ENCODE measurements around the gene WDR70. TPM values are rescaled to one million over a fixed set of nuclear protein-coding genes. Genes with fewer than 3 reads are reported as not detected.
A peak's percentile ranks its signal among the peaks of the same experiment; 100 is the strongest.

WDR70 gene
- total and polyA plus RNA-seq, 10 of the 15 experiments (the other 5 are each of a cell fraction or from before 2014, with no cell fraction given), result 10.9 to 33.6 (median 29.1) TPM

DNA sequence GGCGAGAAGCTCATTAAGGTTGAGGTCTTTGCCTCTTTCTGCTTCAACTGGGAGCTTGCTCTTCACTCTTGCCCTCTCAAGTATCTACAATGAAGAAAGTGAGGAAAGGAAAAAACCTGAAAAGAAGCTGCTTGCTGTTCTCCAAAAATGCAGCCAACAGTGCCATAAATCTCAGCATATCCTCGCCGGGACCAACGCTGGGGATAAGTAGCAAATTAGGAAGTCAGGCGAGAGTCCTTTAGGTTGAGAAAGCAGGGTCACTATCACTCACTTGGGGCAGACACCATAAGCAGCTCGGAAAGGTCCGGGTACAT lies 8.6 kb upstream of the WDR70 start:
- Histone ChIP-seq H3K9ac (ENCODE audit: control insufficient read depth, insufficient read depth, low read length) (peak overlapping the region; percentile 88), H3K79me2 (ENCODE audit: control insufficient read depth, insufficient read depth, low read length) (peaks cover 43% of the 10 kb centered on the region), H3K27me3 (replicated peaks in 1 of 2; ENCODE audit: control insufficient read depth in 2 of 2, insufficient read depth in 2 of 2, low read length in 1 of 2) (no peaks in the 10 kb centered on the region), H2AFZ (ENCODE audit: control insufficient read depth, low read depth, low read length) (peak overlapping the region; percentile 95), H4K20me1 (ENCODE audit: control insufficient read depth, insufficient read depth) (no peaks in the 10 kb centered on the region), H3K9me3 (replicated peaks; ENCODE audit: control insufficient read depth, insufficient read depth, low read length) (no peaks in the 10 kb centered on the region), H3K4me3 (peak overlapping the region; percentile 92), H3K36me3 (ENCODE audit: control insufficient read depth in 2 of 2, insufficient read depth in 2 of 2, low read length in 1 of 2) (no peaks in the 10 kb centered on the region), H3K27ac (ENCODE audit: control insufficient read depth, insufficient read depth) (peak overlapping the region; percentile 85), H3K4me2 (ENCODE audit: control insufficient read depth, insufficient read depth) (peak overlapping the region; percentile 21), H3K4me1 (ENCODE audit: control insufficient read depth, insufficient read depth, low read length) (peaks cover 8% of the 10 kb centered on the region)
- TF ChIP-seq, protein P1, sequence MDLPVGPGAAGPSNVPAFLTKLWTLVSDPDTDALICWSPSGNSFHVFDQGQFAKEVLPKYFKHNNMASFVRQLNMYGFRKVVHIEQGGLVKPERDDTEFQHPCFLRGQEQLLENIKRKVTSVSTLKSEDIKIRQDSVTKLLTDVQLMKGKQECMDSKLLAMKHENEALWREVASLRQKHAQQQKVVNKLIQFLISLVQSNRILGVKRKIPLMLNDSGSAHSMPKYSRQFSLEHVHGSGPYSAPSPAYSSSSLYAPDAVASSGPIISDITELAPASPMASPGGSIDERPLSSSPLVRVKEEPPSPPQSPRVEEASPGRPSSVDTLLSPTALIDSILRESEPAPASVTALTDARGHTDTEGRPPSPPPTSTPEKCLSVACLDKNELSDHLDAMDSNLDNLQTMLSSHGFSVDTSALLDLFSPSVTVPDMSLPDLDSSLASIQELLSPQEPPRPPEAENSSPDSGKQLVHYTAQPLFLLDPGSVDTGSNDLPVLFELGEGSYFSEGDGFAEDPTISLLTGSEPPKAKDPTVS (IDR thresholded peaks at IDR 0.05; ENCODE audit: low read depth, low read length), result 0 out of 2 replicates have a peak, but pooled peaks have one; percentile 39
- no peak for TF ChIP-seq CBFB (IDR thresholded peaks at IDR 0.05; ENCODE audit: low read depth)
- WGBS (ENCODE audit: insufficient coverage, insufficient replicate concordance, low lambda C conversion rate, missing lambda C conversion rate), result 3% methylated on average over 7 of the region's 7 CpGs
- in situ Hi-C loops (cut with MboI) (no loop called here), intact Hi-C loops (cut with micrococcal nuclease; ENCODE audit: unreplicated experiment) (loop anchor here (10.0 kb wide), 1 partner anchor 496 kb away; the partner anchor contains the start of gene NIPBL)
- FAIRE-seq (no peak), ATAC-seq (peak; percentile 64), DNase-seq (ENCODE audit: low read depth, low spot score) (no peak)
- CTCF ChIA-PET, result interaction anchor here (0.5 to 2.8 kb wide), 8 partner anchors 9 to 680 kb away, joined by 3 to 24 read pairs (median 4); partner anchors contain the start of gene WDR70
- BruUV-seq (replicated peaks), result no TSS peak
- POLR2A ChIA-PET, result interaction anchor here (0.6 to 2.4 kb wide), 14 partner anchors 9 to 1496 kb away, joined by 3 to 17 read pairs (median 4); partner anchors contain the start of genes LMBRD2 and WDR70
- SMC1A ChIA-PET (ENCODE audit: uncharacterized antibody, unreplicated experiment), result interaction anchor here (0.6 to 2.2 kb wide), 3 partner anchors 8 to 648 kb away, joined by 3 to 8 read pairs (median 5); partner anchors contain the start of gene WDR70
- RAD21 ChIA-PET (ENCODE audit: unreplicated experiment), result interaction anchor here (0.5 to 1.6 kb wide), 4 partner anchors 9 to 641 kb away, joined by 3 to 15 read pairs (median 4); partner anchors contain the start of gene WDR70

Data from GM12878 (cell line).